GM12865 (cell line): ENCODE measurements around the gene CBFA2T3.

Experiments used
- DNase-seq: peaks from one replicate; pipeline ENCODE4 v3.0.0; 2010; ENCODE audit warnings: low read depth
- H3K4me3 ChIP-seq: 2 replicates; pipeline ENCODE4 v1.5.1; 2011; ENCODE audit warnings: mild to moderate bottlenecking, low read depth, low read length, control low read depth
- TF ChIP-seq, protein P1 (sequence below): IDR thresholded peaks from 2 replicates; pipeline ENCODE4 v1.5.1; 2011; ENCODE audit warnings: low read length, control low read depth, low read depth, inconsistent platforms; ENCODE audit not compliant: insufficient read depth; ENCODE audit errors: missing control alignments

Gene CBFA2T3

DNA sequence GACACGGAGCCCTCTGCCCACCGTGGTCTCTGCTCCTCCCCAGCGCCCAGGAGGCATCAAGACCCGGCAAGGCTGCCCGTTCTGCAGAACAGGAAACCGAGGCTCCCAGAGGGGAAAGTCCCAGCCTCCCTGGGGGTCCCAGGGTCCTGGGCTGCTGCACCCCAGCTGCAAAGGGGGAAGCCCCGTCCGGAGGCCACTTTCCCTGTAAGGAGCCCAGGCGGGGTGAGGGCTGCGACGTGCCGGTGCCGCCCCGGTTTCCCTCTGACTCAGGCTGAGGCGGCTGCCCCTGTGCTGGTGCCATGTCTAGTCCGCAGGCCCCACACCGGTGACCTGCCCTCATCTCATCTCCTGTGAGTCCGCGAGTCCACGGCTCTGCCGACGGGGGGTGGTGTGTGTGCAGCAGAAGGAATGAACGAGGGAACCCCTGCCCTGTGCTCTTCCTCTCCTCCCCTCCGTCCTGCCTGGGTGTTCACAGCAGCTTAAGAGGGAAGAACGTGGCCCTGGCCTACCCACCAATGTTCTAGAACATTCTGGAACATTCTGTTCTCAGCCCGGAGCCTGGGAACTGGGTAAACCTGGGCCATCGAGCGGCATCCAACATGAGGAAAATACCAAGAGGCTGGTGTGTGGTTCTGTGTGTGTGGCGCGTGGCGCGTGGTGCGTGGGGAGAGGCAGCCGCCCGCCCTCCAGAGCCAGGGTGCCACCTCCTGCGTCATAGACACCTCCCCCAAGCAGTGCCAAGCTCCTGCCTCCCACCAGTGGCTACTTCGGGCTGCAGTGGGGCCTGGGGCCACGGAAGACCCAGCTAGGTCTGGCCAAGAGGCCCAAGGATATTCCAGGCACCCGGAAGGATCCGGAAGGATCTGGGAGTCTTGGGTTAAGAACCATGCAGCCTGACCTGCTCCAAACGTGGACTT, 7.0 kb upstream of the CBFA2T3 start:
- peak overlapping the region; percentile 35 for H3K4me3 ChIP-seq
- TF ChIP-seq, protein P1, sequence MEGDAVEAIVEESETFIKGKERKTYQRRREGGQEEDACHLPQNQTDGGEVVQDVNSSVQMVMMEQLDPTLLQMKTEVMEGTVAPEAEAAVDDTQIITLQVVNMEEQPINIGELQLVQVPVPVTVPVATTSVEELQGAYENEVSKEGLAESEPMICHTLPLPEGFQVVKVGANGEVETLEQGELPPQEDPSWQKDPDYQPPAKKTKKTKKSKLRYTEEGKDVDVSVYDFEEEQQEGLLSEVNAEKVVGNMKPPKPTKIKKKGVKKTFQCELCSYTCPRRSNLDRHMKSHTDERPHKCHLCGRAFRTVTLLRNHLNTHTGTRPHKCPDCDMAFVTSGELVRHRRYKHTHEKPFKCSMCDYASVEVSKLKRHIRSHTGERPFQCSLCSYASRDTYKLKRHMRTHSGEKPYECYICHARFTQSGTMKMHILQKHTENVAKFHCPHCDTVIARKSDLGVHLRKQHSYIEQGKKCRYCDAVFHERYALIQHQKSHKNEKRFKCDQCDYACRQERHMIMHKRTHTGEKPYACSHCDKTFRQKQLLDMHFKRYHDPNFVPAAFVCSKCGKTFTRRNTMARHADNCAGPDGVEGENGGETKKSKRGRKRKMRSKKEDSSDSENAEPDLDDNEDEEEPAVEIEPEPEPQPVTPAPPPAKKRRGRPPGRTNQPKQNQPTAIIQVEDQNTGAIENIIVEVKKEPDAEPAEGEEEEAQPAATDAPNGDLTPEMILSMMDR, result no peak
- DNase-seq, result peak; percentile 72

- TF ChIP-seq, protein P1, result no peak
- H3K4me3 ChIP-seq, result no peak overlapping the region
- no peak for DNase-seq
Observed at GRCh38 chr16:88983165-88983564, 6.2 kb upstream of the CBFA2T3 start.

DNA sequence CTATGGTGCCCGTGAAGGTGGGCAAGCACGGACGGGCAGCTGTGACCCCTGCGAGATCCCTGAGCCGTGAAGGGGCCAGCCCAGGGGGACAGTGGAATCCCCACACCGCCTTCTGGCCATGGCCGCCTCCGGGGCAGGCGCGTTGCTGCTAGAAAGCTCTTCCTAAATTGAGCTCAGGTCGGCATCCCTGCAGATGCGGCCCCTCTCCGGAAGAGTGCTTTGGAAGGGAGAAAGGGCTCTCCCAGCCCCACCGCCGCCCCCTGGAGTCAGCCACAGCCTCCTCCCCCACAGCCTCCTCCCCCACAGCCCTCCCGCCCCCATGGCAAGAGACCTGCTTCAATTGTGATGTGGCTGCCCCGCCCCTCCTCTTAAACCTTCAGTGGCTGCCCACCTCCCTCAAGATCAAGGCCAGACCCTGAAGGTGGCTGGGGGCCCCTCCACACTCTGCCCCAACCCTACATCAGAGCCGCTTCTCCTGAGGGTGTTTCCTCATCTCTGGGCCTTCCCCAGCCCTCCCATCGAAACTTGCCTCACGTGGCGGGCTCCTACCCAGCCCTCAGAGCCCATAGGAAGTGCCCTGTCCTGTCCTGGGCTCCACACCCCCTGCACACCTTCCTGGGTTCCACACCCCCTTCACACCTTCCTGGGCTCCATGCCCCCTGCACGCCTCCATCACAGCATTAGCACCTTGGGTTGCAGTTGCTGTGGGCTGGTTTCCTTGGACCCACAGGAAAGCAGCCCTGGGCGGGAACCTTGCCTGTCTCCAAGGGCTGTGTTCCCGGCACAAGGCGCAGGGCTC, 5.5 kb upstream of the CBFA2T3 start:
- TF ChIP-seq, protein P1, result no peak
- no peak overlapping the region for H3K4me3 ChIP-seq

DNA sequence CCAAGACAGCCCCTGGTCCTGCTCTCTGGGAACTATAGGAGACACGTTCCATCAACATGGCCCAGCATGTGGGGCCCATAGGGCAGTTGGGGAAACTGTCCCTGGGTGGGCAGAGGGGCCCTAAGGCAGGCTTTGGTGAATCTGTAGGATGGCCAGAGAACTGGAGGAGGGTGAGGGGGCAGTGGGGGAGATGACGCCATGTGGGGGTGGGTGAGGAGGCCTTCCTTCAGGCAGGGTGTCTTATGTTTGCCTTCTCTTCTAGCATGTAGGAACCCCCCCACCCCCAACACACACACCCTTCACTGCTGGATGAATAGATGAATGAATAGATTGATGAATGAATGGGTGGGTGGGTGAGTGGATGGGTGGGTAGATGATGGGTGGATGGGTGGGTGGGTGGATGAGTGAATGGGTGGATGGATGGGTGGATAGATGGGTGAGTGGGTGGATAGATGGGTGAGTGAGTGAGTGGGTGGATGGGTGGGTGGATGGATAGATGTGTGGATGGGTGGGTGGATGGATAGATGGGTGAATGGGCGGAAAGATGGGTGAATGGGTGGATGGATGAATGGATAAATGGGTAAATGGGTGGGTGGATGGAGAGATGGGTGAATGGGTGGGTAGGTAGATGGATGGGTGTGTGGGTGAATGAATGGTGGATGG, 2.5 kb upstream of the CBFA2T3 start:
- TF ChIP-seq, protein P1, result no peak
- no peak for DNase-seq
- peak overlapping the region; percentile 84 for H3K4me3 ChIP-seq

More for the DNA sequence above, 5.5 kb upstream of the CBFA2T3 start:
- no peak for DNase-seq

GRCh38 chr16:88978608-88979346, 1.8 kb upstream of the CBFA2T3 start:
- TF ChIP-seq, protein P1, result no peak
- H3K4me3 ChIP-seq, result peak overlapping the region; percentile 84
- peak; percentile 89 for DNase-seq

GRCh38 chr16:88977812-88978607, 1.0 kb upstream of the CBFA2T3 start:
- peak overlapping the region; percentile 84 for H3K4me3 ChIP-seq
- TF ChIP-seq, protein P1, result no peak
- no peak for DNase-seq
